Measurements from ENCODE around the gene CST9L.

CST9L gene

GRCh38 chr20:23565503-23566045, 2.7 kb downstream of the CST9L start:
- DNase-seq (ENCODE audit: low read depth, low spot score) = no peak
- H3K4me3 ChIP-seq (ENCODE audit: low read depth, low read length) = no peak overlapping the region
- in situ Hi-C loops (cut with HindIII; ENCODE audit: low sequenced_read_pairs) = no loop called here
- no peak for TF ChIP-seq CTCF (IDR thresholded peaks at IDR 0.05; ENCODE audit: low read depth, low read length)

DNA sequence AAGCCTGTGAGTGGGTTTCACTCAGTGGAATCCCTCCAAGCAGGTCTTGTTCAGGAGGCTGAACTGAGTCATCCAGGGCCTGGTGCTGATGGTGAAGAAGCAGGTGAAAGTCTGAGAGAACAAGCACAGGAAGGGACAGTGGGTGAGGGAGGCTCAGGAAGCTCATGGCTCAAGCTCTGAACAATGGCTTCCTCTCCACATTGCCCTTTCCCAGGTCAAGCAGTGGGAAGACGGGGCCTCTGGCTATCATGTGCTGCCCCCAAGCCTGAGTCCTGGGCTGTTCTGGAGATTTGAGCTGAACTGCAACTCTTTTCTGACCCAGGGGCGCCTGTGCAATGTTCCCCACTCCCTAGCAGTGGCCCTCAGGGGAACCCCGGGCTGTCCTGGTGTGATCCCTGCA, 3.4 kb downstream of the CST9L start:
- in situ Hi-C loops (cut with HindIII; ENCODE audit: low sequenced_read_pairs) = no loop called here
- no peak for TF ChIP-seq CTCF (IDR thresholded peaks at IDR 0.05; ENCODE audit: low read depth, low read length)
- no peak overlapping the region for H3K4me3 ChIP-seq (ENCODE audit: low read depth, low read length)
- no peak for DNase-seq (ENCODE audit: low read depth, low spot score)

DNA sequence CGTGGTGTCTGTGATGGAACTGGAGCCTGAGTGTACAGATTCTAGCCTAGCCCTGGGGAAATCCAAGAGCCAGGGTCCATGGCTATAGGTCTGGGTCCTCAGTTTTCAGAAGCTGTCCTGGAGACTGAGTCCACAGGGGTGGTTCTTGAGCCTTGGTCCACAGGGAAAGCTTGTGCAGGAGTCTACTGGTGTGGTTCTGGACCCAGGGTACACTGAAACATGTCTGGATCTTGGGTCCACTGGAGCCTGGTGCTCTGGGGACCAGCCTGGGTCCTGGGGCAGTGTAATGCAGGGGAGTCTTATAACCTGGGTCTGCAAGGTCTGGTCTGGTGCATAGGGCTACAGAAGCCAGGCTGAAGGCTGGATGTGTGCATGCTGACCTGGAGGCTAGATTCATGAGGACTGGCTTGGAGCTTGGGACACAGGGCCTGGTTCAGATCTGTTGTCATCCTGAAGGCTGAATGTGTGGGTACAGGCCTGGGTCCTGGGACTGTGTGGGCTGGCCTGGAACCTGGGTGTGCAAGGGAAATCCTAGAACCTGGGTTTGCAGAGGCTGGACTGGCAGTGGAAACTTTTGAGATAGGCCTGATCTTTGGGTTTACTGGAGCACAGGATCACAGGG, 5.5 kb downstream of the CST9L start:
- DNase-seq (ENCODE audit: low read depth, low spot score) = no peak
- H3K4me3 ChIP-seq (ENCODE audit: low read depth, low read length) = no peak overlapping the region
- no peak for TF ChIP-seq CTCF (IDR thresholded peaks at IDR 0.05; ENCODE audit: low read depth, low read length)
- in situ Hi-C loops (cut with HindIII; ENCODE audit: low sequenced_read_pairs) = no loop called here

- in situ Hi-C loops (cut with HindIII; ENCODE audit: low sequenced_read_pairs) = no loop called here
- H3K4me3 ChIP-seq (ENCODE audit: low read depth, low read length) = no peak overlapping the region
- no peak for DNase-seq (ENCODE audit: low read depth, low spot score)
- TF ChIP-seq CTCF (IDR thresholded peaks at IDR 0.05; ENCODE audit: low read depth, low read length) = no peak
Observed at GRCh38 chr20:23554401-23554800, 13.9 kb downstream of the CST9L start.

DNA sequence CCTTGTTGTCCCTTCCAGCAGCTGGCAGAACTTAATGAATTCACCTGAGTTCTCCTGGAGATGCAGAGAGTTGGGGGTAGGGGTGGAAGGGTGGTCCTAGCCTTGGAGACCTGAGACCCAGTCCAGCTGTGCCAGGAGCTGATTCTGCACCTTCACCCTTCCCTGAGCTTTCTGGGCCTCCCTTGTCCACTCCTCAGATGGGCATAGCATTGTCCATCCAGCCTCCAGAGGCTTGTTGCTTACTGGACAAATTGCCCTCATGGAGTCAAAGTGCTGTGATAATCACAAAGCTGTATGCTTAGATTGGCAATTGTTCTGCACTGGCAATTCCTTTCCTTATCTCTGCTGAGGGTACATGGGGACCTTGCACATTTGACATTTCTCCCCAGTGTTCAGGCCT, 16.5 kb downstream of the CST9L start:
- no peak overlapping the region for H3K4me3 ChIP-seq (ENCODE audit: low read depth, low read length)
- in situ Hi-C loops (cut with HindIII; ENCODE audit: low sequenced_read_pairs) = no loop called here
- TF ChIP-seq CTCF (IDR thresholded peaks at IDR 0.05; ENCODE audit: low read depth, low read length) = no peak
- no peak for DNase-seq (ENCODE audit: low read depth, low spot score)

- no peak for DNase-seq (ENCODE audit: low read depth, low spot score)
- in situ Hi-C loops (cut with HindIII; ENCODE audit: low sequenced_read_pairs) = no loop called here
- H3K4me3 ChIP-seq (ENCODE audit: low read depth, low read length) = no peak overlapping the region
- no peak for TF ChIP-seq CTCF (IDR thresholded peaks at IDR 0.05; ENCODE audit: low read depth, low read length)
Observed at GRCh38 chr20:23551383-23551782, 16.9 kb downstream of the CST9L start.
